H54 (cell line): ENCODE data around the gene NEUROD4.

Experiments
- DNase-seq: peaks from one replicate; pipeline ENCODE4 v3.0.0; 2011; ENCODE audit warnings: low spot score, mixed read lengths; ENCODE audit not compliant: insufficient read length
- FAIRE-seq: peaks from 3 replicates; lab custom pipeline; 2011; peaks lifted over from hg19 to GRCh38; lab: Jason Lieb, UNC
- POLR2A ChIP-seq: IDR thresholded peaks from 2 replicates; pipeline ENCODE4 v1.6.1; 2011; ENCODE audit warnings: low read depth, mild to moderate bottlenecking, low read length

The NEUROD4 gene

GRCh38 chr12:55025508-55025907 lies 5.7 kb downstream of the NEUROD4 start:
- no peak for FAIRE-seq
- no peak for TF ChIP-seq POLR2A
- DNase-seq: no peak

- no peak for TF ChIP-seq POLR2A
- FAIRE-seq: no peak
- DNase-seq: no peak
These were observed 14.4 kb downstream of the NEUROD4 start for GRCh38 chr12:55034218-55034617.

- no peak for FAIRE-seq
- TF ChIP-seq POLR2A: no peak
- DNase-seq: no peak
These were observed 16.7 kb downstream of the NEUROD4 start for GRCh38 chr12:55036326-55037115.

- FAIRE-seq (no peak), DNase-seq (no peak)
- TF ChIP-seq POLR2A: no peak
These were observed 17.7 kb downstream of the NEUROD4 start for GRCh38 chr12:55037351-55037987.

GRCh38 chr12:55039395-55040354 lies 19.9 kb downstream of the NEUROD4 start:
- no peak for TF ChIP-seq POLR2A
- FAIRE-seq: no peak

GRCh38 chr12:55041345-55042055 lies 21.7 kb downstream of the NEUROD4 start:
- no peak for FAIRE-seq
- TF ChIP-seq POLR2A: no peak
- no peak for DNase-seq

More at GRCh38 chr12:55039395-55040354, 19.9 kb downstream of the NEUROD4 start:
- no peak for DNase-seq

GRCh38 chr12:55043542-55043941 lies 23.8 kb downstream of the NEUROD4 start:
- TF ChIP-seq POLR2A: no peak
- no peak for DNase-seq
- no peak for FAIRE-seq

GRCh38 chr12:55044135-55044534 lies 24.4 kb downstream of the NEUROD4 start:
- no peak for TF ChIP-seq POLR2A
- no peak for DNase-seq
- FAIRE-seq: no peak

GRCh38 chr12:55049676-55050075 lies 29.9 kb downstream of the NEUROD4 start:
- no peak for DNase-seq
- TF ChIP-seq POLR2A: no peak
- no peak for FAIRE-seq

GRCh38 chr12:55051197-55051947 lies 31.6 kb downstream of the NEUROD4 start:
- FAIRE-seq (no peak), DNase-seq (no peak)
- no peak for TF ChIP-seq POLR2A

- TF ChIP-seq POLR2A: no peak
- no peak for DNase-seq
- FAIRE-seq: no peak
These were observed 37.7 kb downstream of the NEUROD4 start for GRCh38 chr12:55057481-55057880.

GRCh38 chr12:55058082-55058481 lies 38.3 kb downstream of the NEUROD4 start:
- FAIRE-seq (no peak), DNase-seq (no peak)
- no peak for TF ChIP-seq POLR2A
